Trophoblast cell (in vitro differentiated cells and primary cell): ENCODE data around the gene FSTL4.

Source experiments
- DNase-seq, 2 donors: peaks; one replicate each; pipeline ENCODE4 v3.0.0-alpha.2; 2016
- H2AFZ ChIP-seq: 2 replicates; pipeline ENCODE4 v1.6.1; 2013; ENCODE audit warnings: low read length, moderate library complexity, mild to moderate bottlenecking; ENCODE audit not compliant: insufficient read depth, poor library complexity
- H2AK5ac ChIP-seq: 2 replicates; pipeline ENCODE4 v1.6.1; 2013; ENCODE audit warnings: mild to moderate bottlenecking, low read length
- H2BK120ac ChIP-seq: 2 replicates; pipeline ENCODE4 v1.6.1; 2013; ENCODE audit warnings: low read length, mild to moderate bottlenecking, moderate library complexity; ENCODE audit not compliant: insufficient read depth, poor library complexity
- H2BK12ac ChIP-seq: 2 replicates; pipeline ENCODE4 v1.6.1; 2013; ENCODE audit warnings: mild to moderate bottlenecking, low read length, moderate library complexity
- H2BK5ac ChIP-seq: 2 replicates; pipeline ENCODE4 v1.6.1; 2013; ENCODE audit warnings: low read length, low read depth, moderate library complexity, mild to moderate bottlenecking; ENCODE audit not compliant: poor library complexity
- H3K14ac ChIP-seq: 2 replicates; pipeline ENCODE4 v1.6.1; 2013; ENCODE audit warnings: mild to moderate bottlenecking, low read length
- H3K18ac ChIP-seq: 2 replicates; pipeline ENCODE4 v1.6.1; 2013; ENCODE audit warnings: mild to moderate bottlenecking, low read length
- H3K23ac ChIP-seq: 2 replicates; pipeline ENCODE4 v1.6.1; 2013; ENCODE audit warnings: low read length
- H3K27ac ChIP-seq: 2 replicates; pipeline ENCODE4 v1.5.1; 2013; ENCODE audit warnings: low read depth, mild to moderate bottlenecking, inconsistent platforms, low read length, moderate library complexity
- H3K27me3 ChIP-seq: 2 replicates; pipeline ENCODE4 v1.6.1; 2013; ENCODE audit warnings: inconsistent platforms, mild to moderate bottlenecking, low read length, moderate library complexity; ENCODE audit not compliant: insufficient read depth
- H3K36me3 ChIP-seq, 2 experiments: 1 replicate in 1 of 2; 2 replicates in 1 of 2; pipeline ENCODE4 v1.6.1; 2013; ENCODE audit warnings: low read length in 2 of 2, mild to moderate bottlenecking in 2 of 2, moderate library complexity in 1 of 2; ENCODE audit not compliant: insufficient read depth in 2 of 2, control insufficient read depth in 1 of 2
- H3K4ac ChIP-seq: 2 replicates; pipeline ENCODE4 v1.6.1; 2013; ENCODE audit warnings: low read depth, mild to moderate bottlenecking, low read length, moderate library complexity
- H3K4me1 ChIP-seq, 2 experiments: 1 replicate in 1 of 2; 2 replicates in 1 of 2; pipeline ENCODE4 v1.6.1; 2013; ENCODE audit warnings: low read length in 2 of 2, mild to moderate bottlenecking in 2 of 2, moderate library complexity in 1 of 2; ENCODE audit not compliant: insufficient read depth in 2 of 2, control insufficient read depth in 1 of 2
- H3K4me2 ChIP-seq: 2 replicates; pipeline ENCODE4 v1.6.1; 2013; ENCODE audit warnings: inconsistent platforms, mild to moderate bottlenecking, low read length, moderate library complexity
- H3K4me3 ChIP-seq: 2 replicates; pipeline ENCODE4 v1.5.1; 2013; ENCODE audit warnings: mild to moderate bottlenecking, low read depth, low read length, inconsistent platforms
- H3K79me1 ChIP-seq: one replicate; pipeline ENCODE4 v1.6.1; 2013; ENCODE audit warnings: low read length
- H3K79me2 ChIP-seq: 2 replicates; pipeline ENCODE4 v1.6.1; 2013; ENCODE audit warnings: low read length, mild to moderate bottlenecking; ENCODE audit not compliant: control insufficient read depth, insufficient read depth, poor library complexity
- H3K9ac ChIP-seq: 2 replicates; pipeline ENCODE4 v1.6.1; 2013; ENCODE audit warnings: mild to moderate bottlenecking, low read length
- H3K9me3 ChIP-seq: 2 replicates; pipeline ENCODE4 v1.6.1; 2013; ENCODE audit warnings: low read depth, mild to moderate bottlenecking, control low read depth, inconsistent platforms, low read length; ENCODE audit not compliant: insufficient read depth
- H4K12ac ChIP-seq: 2 replicates; pipeline ENCODE4 v1.6.1; 2013; ENCODE audit warnings: low read depth, mild to moderate bottlenecking, low read length, moderate library complexity
- H4K8ac ChIP-seq: 2 replicates; pipeline ENCODE4 v1.6.1; 2013; ENCODE audit warnings: low read depth, mild to moderate bottlenecking, low read length, moderate library complexity
- H4K91ac ChIP-seq: one replicate; pipeline ENCODE4 v1.6.1; 2013; ENCODE audit warnings: low read depth, mild to moderate bottlenecking, low read length, moderate library complexity
- WGBS: extraction: QIAGEN DNeasy Blood & Tissue Kit; methylation state at CpG from one replicate; pipeline ENCODE4 v1.1.7; 2013; ENCODE audit warnings: missing lambda C conversion rate; ENCODE audit not compliant: insufficient read length, insufficient coverage; ENCODE audit errors: extremely low coverage; 5-methylcytosine and 5-hydroxymethylcytosine counted together

The FSTL4 gene

DNA sequence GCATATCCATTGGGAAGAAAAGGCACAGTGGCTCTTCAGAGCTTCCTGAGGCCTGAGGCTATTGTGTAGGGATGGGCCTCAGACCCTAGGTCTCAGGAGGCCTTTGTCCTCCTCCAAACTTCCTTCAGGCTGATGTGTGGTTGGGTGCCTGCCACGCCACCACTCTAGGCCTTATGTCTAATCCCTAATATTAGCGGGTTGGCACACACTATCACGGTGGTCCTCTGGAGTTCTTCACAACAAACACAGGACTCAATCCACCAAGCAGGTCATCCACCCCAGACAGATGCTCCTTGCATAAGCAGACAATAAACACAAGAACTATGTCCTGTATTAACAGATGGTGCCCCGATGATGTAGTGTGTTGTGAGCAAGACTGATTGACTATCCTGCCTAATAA, 31.0 kb upstream of the FSTL4 start:
- Histone ChIP-seq H3K27ac (no peak overlapping the region), H3K4ac (no peak overlapping the region), H2BK12ac (no peak overlapping the region), H4K91ac (no peak overlapping the region), H3K79me2 (no peaks in the 10 kb centered on the region), H3K18ac (no peak overlapping the region), H3K4me2 (no peak overlapping the region), H2BK120ac (no peak overlapping the region), H2BK5ac (no peak overlapping the region), H4K8ac (no peak overlapping the region), H3K27me3 (no peaks in the 10 kb centered on the region), H3K23ac (no peak overlapping the region), H3K79me1 (no peaks in the 10 kb centered on the region), H3K4me1 (peaks cover 0 to 5% of the 10 kb centered on the region in 2 experiments), H3K36me3 (no peaks in the 10 kb centered on the region), H3K9ac (no peak overlapping the region), H4K12ac (no peak overlapping the region), H2AK5ac (no peak overlapping the region), H3K4me3 (no peak overlapping the region), H3K14ac (no peak overlapping the region), H2AFZ (no peak overlapping the region), H3K9me3 (no peaks in the 10 kb centered on the region)
- no CpG with 5 or more reads among the region's 4 CpGs for WGBS
- no peak for DNase-seq

DNA sequence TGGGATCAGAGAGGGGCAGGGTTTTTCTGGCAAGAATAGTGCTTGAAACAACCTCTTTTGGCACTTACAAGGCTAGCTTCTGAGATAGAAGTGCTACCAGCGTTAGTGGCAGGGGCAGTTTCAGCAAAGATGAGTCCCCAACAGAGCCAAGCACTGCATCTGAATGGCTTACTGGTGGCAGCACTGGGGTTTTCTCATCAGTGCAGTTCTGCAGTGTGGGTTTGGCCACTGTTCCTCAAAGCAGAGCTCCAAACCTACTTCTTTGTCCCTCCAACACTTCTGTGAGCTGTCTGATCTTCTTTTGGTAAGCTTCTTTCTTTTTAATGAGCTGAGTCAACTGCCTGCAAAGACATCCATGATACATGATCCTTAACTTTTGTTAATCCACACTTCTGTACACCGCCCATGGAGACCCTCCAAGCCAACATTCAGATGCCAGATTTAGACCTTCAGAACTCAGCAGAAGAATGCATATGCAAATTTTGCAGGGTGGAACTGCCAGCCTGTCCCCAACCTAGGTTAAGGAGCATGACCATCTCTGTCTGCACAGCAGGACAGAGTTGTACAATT, 29.9 kb upstream of the FSTL4 start:
- Histone ChIP-seq H3K27ac (no peak overlapping the region), H3K27me3 (no peaks in the 10 kb centered on the region), H3K14ac (no peak overlapping the region), H2BK5ac (no peak overlapping the region), H3K4me2 (no peak overlapping the region), H3K23ac (no peak overlapping the region), H4K8ac (no peak overlapping the region), H2BK120ac (no peak overlapping the region), H3K9ac (no peak overlapping the region), H4K12ac (no peak overlapping the region), H3K79me1 (no peaks in the 10 kb centered on the region), H2AFZ (no peak overlapping the region), H3K79me2 (no peaks in the 10 kb centered on the region), H2BK12ac (no peak overlapping the region), H3K18ac (no peak overlapping the region), H3K4me1 (peaks cover 0 to 5% of the 10 kb centered on the region in 2 experiments), H2AK5ac (no peak overlapping the region), H4K91ac (no peak overlapping the region), H3K4ac (no peak overlapping the region), H3K9me3 (no peaks in the 10 kb centered on the region), H3K36me3 (no peaks in the 10 kb centered on the region), H3K4me3 (no peak overlapping the region)
- no CpG with 5 or more reads among the region's 2 CpGs for WGBS
- DNase-seq: no peak

DNA sequence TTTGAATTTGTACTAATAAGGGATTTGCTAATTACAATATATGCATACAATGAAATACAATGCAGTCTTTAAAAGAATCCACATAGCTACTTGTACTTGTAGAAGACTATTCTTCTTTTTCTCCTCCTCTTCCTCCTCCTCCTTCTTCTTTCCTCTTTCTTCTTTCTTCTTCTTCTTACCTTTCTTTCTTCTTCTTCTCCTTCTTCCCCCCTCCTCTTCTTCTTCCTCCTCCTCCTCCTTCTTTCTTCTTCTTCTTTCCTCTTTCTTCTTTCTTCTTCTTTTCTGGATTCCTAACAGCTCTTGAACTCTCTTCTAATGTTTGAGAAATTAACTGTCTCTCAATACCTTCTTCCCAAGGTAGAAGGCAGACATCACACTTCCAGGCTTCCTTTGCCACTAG, 29.3 kb upstream of the FSTL4 start:
- no peak overlapping the region for H3K4me2 ChIP-seq
- H3K9ac ChIP-seq: no peak overlapping the region

DNA sequence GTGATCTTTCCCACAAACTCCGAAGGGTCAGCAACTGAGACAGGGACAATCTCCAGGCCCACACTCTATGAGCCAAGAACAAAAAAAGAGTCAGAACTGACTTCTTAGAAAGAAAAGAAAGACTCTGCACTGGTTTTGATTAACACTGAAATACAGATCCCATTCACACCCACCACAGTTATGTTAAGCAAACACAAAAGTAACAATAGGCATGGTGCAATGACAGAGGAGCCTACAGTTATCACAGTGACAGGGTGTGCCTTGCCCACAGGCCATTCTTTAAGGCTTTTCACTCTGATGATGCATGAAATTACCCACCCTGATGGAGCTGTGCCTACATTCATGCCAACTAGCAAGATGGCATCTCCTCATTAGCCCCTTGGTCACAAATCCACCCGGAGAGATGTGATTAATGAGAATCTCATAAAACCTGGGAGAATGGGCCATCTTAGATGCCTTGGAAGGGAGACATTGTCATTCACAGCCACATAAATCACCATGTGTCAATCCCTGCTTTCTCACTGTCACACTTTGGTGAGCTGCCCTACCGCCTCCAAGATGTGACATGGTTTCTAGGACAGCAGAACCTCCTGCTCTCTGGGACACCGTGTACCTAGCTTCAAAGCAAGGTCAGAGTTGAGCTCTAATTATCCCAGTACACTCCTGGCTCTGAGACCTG, 27.6 kb upstream of the FSTL4 start:
- no peak overlapping the region for H3K18ac ChIP-seq
- no peak overlapping the region for H3K9ac ChIP-seq
- H4K12ac ChIP-seq: no peak overlapping the region
- no peak overlapping the region for H2AFZ ChIP-seq
- WGBS: no CpG with 5 or more reads among the region's 4 CpGs
- no peak overlapping the region for H2BK5ac ChIP-seq
- no peak overlapping the region for H2BK12ac ChIP-seq
- no peak overlapping the region for H4K8ac ChIP-seq
- H2AK5ac ChIP-seq: no peak overlapping the region
- H3K79me2 ChIP-seq: no peaks in the 10 kb centered on the region
- no peak overlapping the region for H3K27ac ChIP-seq
- no peak overlapping the region for H3K4ac ChIP-seq
- peaks cover 0 to 5% of the 10 kb centered on the region in 2 experiments for H3K4me1 ChIP-seq
- no peaks in the 10 kb centered on the region for H3K27me3 ChIP-seq
- no peak overlapping the region for H2BK120ac ChIP-seq
- H3K14ac ChIP-seq: no peak overlapping the region
- no peak overlapping the region for H4K91ac ChIP-seq
- H3K23ac ChIP-seq: no peak overlapping the region
- no peak for DNase-seq
- no peaks in the 10 kb centered on the region for H3K79me1 ChIP-seq
- no peak overlapping the region for H3K4me2 ChIP-seq
- H3K4me3 ChIP-seq: no peak overlapping the region
- no peaks in the 10 kb centered on the region for H3K9me3 ChIP-seq
- H3K36me3 ChIP-seq: no peaks in the 10 kb centered on the region

More for the DNA sequence above, 29.3 kb upstream of the FSTL4 start:
- Histone ChIP-seq H3K9me3 (no peaks in the 10 kb centered on the region), H2AFZ (no peak overlapping the region), H2BK5ac (no peak overlapping the region), H3K36me3 (no peaks in the 10 kb centered on the region), H3K14ac (no peak overlapping the region), H3K4me3 (no peak overlapping the region), H4K12ac (no peak overlapping the region), H3K23ac (no peak overlapping the region), H3K79me1 (no peaks in the 10 kb centered on the region), H4K8ac (no peak overlapping the region), H3K18ac (no peak overlapping the region), H3K4ac (no peak overlapping the region), H4K91ac (no peak overlapping the region), H3K4me1 (peaks cover 0 to 5% of the 10 kb centered on the region in 2 experiments), H3K27ac (no peak overlapping the region), H3K27me3 (no peaks in the 10 kb centered on the region), H2AK5ac (no peak overlapping the region), H2BK120ac (no peak overlapping the region), H2BK12ac (no peak overlapping the region), H3K79me2 (no peaks in the 10 kb centered on the region)
- no peak for DNase-seq
